H1 (cell line): ENCODE measurements around the gene DECR2. TPM values are rescaled to one million over a fixed set of nuclear protein-coding genes. Genes with fewer than 3 reads are reported as not detected.
A peak's percentile ranks its signal among the peaks of the same experiment; 100 is the strongest.

ENCODE experiments used
- CTCF ChIA-PET: fragments of 300-600 bp; sonication (Branson Sonifier 250); formaldehyde crosslinking; loops from one replicate; lab custom pipeline; 2021; ENCODE audit not compliant: partially characterized antibody; lab: Charles Lee
- POLR2A ChIA-PET: fragments of 300-600 bp; sonication (Branson Sonifier 250); formaldehyde crosslinking; loops from one replicate; lab custom pipeline; 2021; ENCODE audit warnings: inconsistent platforms; ENCODE audit not compliant: partially characterized antibody; lab: Charles Lee
- DNase-seq, 2 experiments: peaks; one replicate each; pipeline versions ENCODE4 v3.0.0 to v3.0.0-alpha.2; 2010 to 2022; ENCODE audit warnings: low spot score in 2 of 2, low read depth in 1 of 2, mixed read lengths in 1 of 2
- FAIRE-seq: peaks from 2 replicates; lab custom pipeline; 2011; peaks lifted over from hg19 to GRCh38; lab: Jason Lieb, UNC
- H2AFZ ChIP-seq: 2 replicates; pipeline ENCODE4 v1.8.1; 2012; ENCODE audit warnings: low read length, inconsistent platforms
- H2AK5ac ChIP-seq: 2 replicates; pipeline ENCODE4 v1.6.1; 2013; ENCODE audit warnings: low read depth, low read length
- H2BK120ac ChIP-seq: replicated peaks from 2 replicates; pipeline ENCODE3; 2013; ENCODE audit warnings: low read depth, low read length, inconsistent platforms
- H2BK12ac ChIP-seq: 2 replicates; pipeline ENCODE4 v1.6.1; 2013; ENCODE audit warnings: low read depth, low read length
- H2BK15ac ChIP-seq: 2 replicates; pipeline ENCODE4 v1.6.1; 2013; ENCODE audit warnings: low read length
- H2BK20ac ChIP-seq: 2 replicates; pipeline ENCODE4 v1.6.1; 2013; ENCODE audit warnings: low read length
- H2BK5ac ChIP-seq: 2 replicates; pipeline ENCODE4 v1.6.1; 2013; ENCODE audit warnings: low read depth, low read length
- H3K14ac ChIP-seq: 2 replicates; pipeline ENCODE4 v1.6.1; 2013; ENCODE audit warnings: inconsistent platforms; ENCODE audit not compliant: insufficient read length
- H3K18ac ChIP-seq: 2 replicates; pipeline ENCODE4 v1.6.1; 2013; ENCODE audit warnings: low read length; ENCODE audit errors: extremely low read depth
- H3K23ac ChIP-seq: 2 replicates; pipeline ENCODE4 v1.6.1; 2013; ENCODE audit warnings: inconsistent platforms; ENCODE audit not compliant: insufficient read length
- H3K23me2 ChIP-seq: 2 replicates; pipeline ENCODE4 v1.6.1; 2013; ENCODE audit warnings: low read depth, low read length
- H3K27ac ChIP-seq: 2 replicates; pipeline ENCODE4 v1.6.1; 2011; ENCODE audit warnings: low read depth, low read length, inconsistent platforms
- H3K27me3 ChIP-seq, 4 experiments: replicated peaks in 1 of 4; 1 replicate in 1 of 4; 2 replicates in 3 of 4; pipeline versions ENCODE4 v1.6.1 to v1.8.1; 2011 to 2013; ENCODE audit warnings: low read length in 3 of 4, mild to moderate bottlenecking in 3 of 4, inconsistent platforms in 2 of 4, mixed read lengths in 2 of 4, moderate library complexity in 1 of 4; ENCODE audit not compliant: control insufficient read depth in 3 of 4, insufficient read depth in 3 of 4; ENCODE audit errors: extremely low read depth in 1 of 4
- H3K36me3 ChIP-seq, 4 experiments: 2 replicates each; pipeline versions ENCODE4 v1.6.1 to v1.8.1; 2011 to 2013; ENCODE audit warnings: mild to moderate bottlenecking in 4 of 4, low read length in 3 of 4, moderate library complexity in 2 of 4, control low read depth in 1 of 4, inconsistent platforms in 1 of 4; ENCODE audit not compliant: insufficient read depth in 4 of 4, control insufficient read depth in 2 of 4
- H3K4ac ChIP-seq: replicated peaks from 2 replicates; pipeline ENCODE3; 2013; ENCODE audit warnings: low read length, low read depth, mixed read lengths, inconsistent platforms; ENCODE audit not compliant: insufficient read length
- H3K4me1 ChIP-seq, 4 experiments: replicated peaks in 1 of 4; 1 replicate in 1 of 4; 2 replicates in 3 of 4; pipeline versions ENCODE4 v1.6.1 to v1.8.1; 2011 to 2013; ENCODE audit warnings: low read length in 3 of 4, inconsistent platforms in 2 of 4, mixed read lengths in 1 of 4; ENCODE audit not compliant: insufficient read depth in 4 of 4, control insufficient read depth in 3 of 4
- H3K4me2 ChIP-seq, 2 experiments: 2 replicates each; pipeline versions ENCODE4 v1.6.1 to v1.8.1; 2011 to 2013; ENCODE audit warnings: low read depth in 2 of 2, low read length in 2 of 2, control low read depth in 1 of 2, inconsistent platforms in 1 of 2, mild to moderate bottlenecking in 1 of 2; ENCODE audit not compliant: insufficient read depth in 1 of 2
- H3K4me3 ChIP-seq, 4 experiments: fragments of 200-600, 300-600 bp in 1 of 4; sonication (generic), shearing (Covaris generic), sonication (Bioruptor Twin) in 1 of 4; 2 replicates each; pipeline versions ENCODE4 v1.5.1 to v1.8.1; 2011 to 2016; ENCODE audit warnings: low read length in 4 of 4, low read depth in 3 of 4, control low read depth in 2 of 4, inconsistent platforms in 2 of 4, mild to moderate bottlenecking in 2 of 4, mixed read lengths in 1 of 4, moderate library complexity in 1 of 4; ENCODE audit not compliant: insufficient read depth in 2 of 4; ENCODE audit errors: extremely low read depth in 1 of 4
- H3K56ac ChIP-seq: replicated peaks from 2 replicates; pipeline ENCODE3; 2013; ENCODE audit warnings: low read depth, mild to moderate bottlenecking, mixed read lengths, low read length, inconsistent platforms; ENCODE audit not compliant: insufficient read length
- H3K79me1 ChIP-seq: 2 replicates; pipeline ENCODE4 v1.6.1; 2013; ENCODE audit warnings: low read depth, low read length, control low read depth
- H3K79me2 ChIP-seq, 2 experiments: 2 replicates each; pipeline versions ENCODE4 v1.6.1 to v1.8.1; 2012 to 2013; ENCODE audit warnings: low read length in 2 of 2, mild to moderate bottlenecking in 2 of 2, inconsistent platforms in 1 of 2; ENCODE audit not compliant: insufficient read depth in 2 of 2, control insufficient read depth in 1 of 2
- H3K9ac ChIP-seq, 4 experiments: replicated peaks in 1 of 4; 1 replicate in 1 of 4; 2 replicates in 3 of 4; pipeline versions ENCODE4 v1.6.1 to v1.8.1; 2011 to 2013; ENCODE audit warnings: low read depth in 3 of 4, low read length in 3 of 4, control low read depth in 2 of 4, mild to moderate bottlenecking in 2 of 4, moderate library complexity in 2 of 4, inconsistent platforms in 1 of 4; ENCODE audit errors: extremely low read depth in 1 of 4
- H3K9me3 ChIP-seq, 2 experiments: 2 replicates each; pipeline versions ENCODE4 v1.6.1 to v1.8.1; 2012 to 2013; ENCODE audit warnings: mild to moderate bottlenecking in 2 of 2, moderate library complexity in 2 of 2, control low read depth in 1 of 2, inconsistent platforms in 1 of 2, low read depth in 1 of 2, low read length in 1 of 2, mixed read lengths in 1 of 2; ENCODE audit not compliant: insufficient read depth in 2 of 2
- H4K20me1 ChIP-seq, 2 experiments: replicated peaks in 1 of 2; 2 replicates each; pipeline versions ENCODE3 to v1.8.1; 2011 to 2013; ENCODE audit warnings: inconsistent platforms in 2 of 2, low read length in 2 of 2, mild to moderate bottlenecking in 1 of 2; ENCODE audit not compliant: insufficient read depth in 2 of 2, control insufficient read depth in 1 of 2
- H4K5ac ChIP-seq: 2 replicates; pipeline ENCODE4 v1.6.1; 2013; ENCODE audit warnings: low read length, low read depth, mixed read lengths, inconsistent platforms; ENCODE audit not compliant: insufficient read length
- H4K8ac ChIP-seq: 2 replicates; pipeline ENCODE4 v1.8.0; 2013; ENCODE audit warnings: mild to moderate bottlenecking, moderate library complexity, low read length, inconsistent platforms; ENCODE audit not compliant: insufficient read depth; ENCODE audit errors: extremely low read depth
- H4K91ac ChIP-seq: replicated peaks from 2 replicates; pipeline ENCODE3; 2013; ENCODE audit warnings: low read length, mixed read lengths, inconsistent platforms; ENCODE audit not compliant: insufficient read length
- WGBS, 2 experiments: shearing (Covaris generic) in 1 of 2; methylation state at CpG; one replicate each; pipeline versions ENCODE4 v1.1.6 to v1.1.7; 2013 to 2015; ENCODE audit warnings: low lambda C conversion rate in 2 of 2, mixed read lengths in 2 of 2, inconsistent platforms in 1 of 2, low coverage in 1 of 2, missing lambda C conversion rate in 1 of 2; ENCODE audit not compliant: insufficient replicate concordance in 2 of 2, insufficient coverage in 1 of 2, insufficient read length in 1 of 2; ENCODE audit errors: extremely low coverage in 1 of 2, missing lambda C conversion rate in 1 of 2; 5-methylcytosine and 5-hydroxymethylcytosine counted together
- polyA plus RNA-seq, 7 experiments: library from polyadenylated mRNA; depleted of rRNA in 3 of 7; stranded (reverse) in 5 of 7; unstranded in 2 of 7; fragments of >200 nt in 5 of 7; fragments of 200-250 nt in 2 of 7; gene quantifications; 1 replicate in 5 of 7; 2 replicates in 1 of 7; 4 replicates in 1 of 7; pipeline versions ENCODE4 v1.2.1 to v1.2.3, GENCODE V29; 2011 to 2013; ENCODE audit warnings: missing spikeins in 2 of 7, mixed read lengths in 2 of 7
- total RNA-seq: library from RNA; stranded (reverse); fragmentation: NEBNext Ultra II Directional; extraction: Animal tissue kit (Norgen Biotek cat#: 25700); gene quantifications from 2 replicates; pipeline ENCODE4 v1.2.1, GENCODE V29; 2021

Gene DECR2
- total and polyA plus RNA-seq, 2 of the 8 experiments (the other 6 are each of a cell fraction or from before 2014, with no cell fraction given) = 28.2 to 39.9 TPM

GRCh38 chr16:379961-380761 lies 21.5 kb upstream of the DECR2 start:
- Histone ChIP-seq H3K79me1 (peaks cover 4% of the 10 kb centered on the region; the same call in 1 of the 2 replicates), H3K36me3 (peaks cover 2 to 24% (median 7%) of the 10 kb centered on the region in 4 experiments; a peak in 7 of 8 replicates), H2AFZ (no peak overlapping the region), H3K4me2 (peak overlapping the region; percentile 68 to 93), H3K18ac (no peak overlapping the region), H4K20me1 (peaks cover 11 to 24% of the 10 kb centered on the region in 2 experiments), H4K91ac (no peak overlapping the region), H3K4me3 (peak overlapping the region; percentile 5 to 94 (median 74); a peak in 6 of 8 replicates), H4K5ac (peak overlapping the region; percentile 68), H2BK15ac (0 out of 2 replicates have a peak overlapping the region, but pooled peaks have one; percentile 81), H3K9me3 (no peaks in the 10 kb centered on the region), H2BK120ac (peak overlapping the region; percentile 43), H2AK5ac (peak overlapping the region; percentile 95; the same call in 1 of the 2 replicates), H3K27me3 (peaks cover 0 to 3% (median under 1%) of the 10 kb centered on the region in 4 experiments; a peak in 2 of 7 replicates), H2BK12ac (peak overlapping the region; percentile 60; the same call in 1 of the 2 replicates), H2BK5ac (peak overlapping the region; percentile 20; the same call in 1 of the 2 replicates), H3K14ac (no peak overlapping the region), H3K4ac (peak overlapping the region; percentile 2), H3K23ac (no peak overlapping the region), H4K8ac (peak overlapping the region; percentile 3; the same call in 1 of the 2 replicates), H3K79me2 (peaks cover 0 to 24% of the 10 kb centered on the region in 2 experiments; a peak in 2 of 4 replicates), H2BK20ac (no peak overlapping the region), H3K56ac (no peak overlapping the region), H3K4me1 (peaks cover 8 to 29% (median 19%) of the 10 kb centered on the region in 4 experiments), H3K27ac (no peak overlapping the region), H3K23me2 (peaks cover 13% of the 10 kb centered on the region), H3K9ac (no peak overlapping the region; a peak in 1 of 7 replicates)
- POLR2A ChIA-PET = interaction anchor here (0.8 to 3.0 kb wide), 9 partner anchors 10 to 327 kb away, joined by 3 to 22 read pairs (median 6); partner anchors contain the start of genes DECR2, MRPL28, POLR3K and RAB11FIP3
- no peak for DNase-seq
- 73% methylated on average over 21 of the region's 27 CpGs; no CpG with 5 or more reads in 1 of the 2 experiments for WGBS, 2 experiments
- CTCF ChIA-PET = interaction anchor here (1.3 kb wide), 1 partner anchor 11 kb away, joined by 3 read pairs; no protein-coding TSS in a partner anchor
- no peak for FAIRE-seq
